Adrenal gland (tissue), 5 donors: ENCODE results near the gene DYNC1LI1.

Experiments
- CTCF ChIP-seq, 6 experiments: fragments of 450-650 bp in 4 of 6; fragments of 200-600 bp in 2 of 6; sonication (generic) in 1 of 6; IDR thresholded peaks; 1 replicate in 5 of 6; 2 replicates in 1 of 6; pipeline versions ENCODE4 v1.5.1 to v1.8.0; 2016 to 2021; ENCODE audit warnings: antibody characterized with exemption in 6 of 6, mild to moderate bottlenecking in 2 of 6, moderate library complexity in 1 of 6
- POLR2A ChIP-seq, 2 donors: fragments of 450-650 bp; IDR thresholded peaks; one replicate each; pipeline ENCODE4 v1.6.1; 2017; ENCODE audit warnings: antibody characterized with exemption in 2 of 2, mild to moderate bottlenecking in 2 of 2, moderate library complexity in 1 of 2
- donor health status: DM: no; HTN: no; CAD: no.

DNA sequence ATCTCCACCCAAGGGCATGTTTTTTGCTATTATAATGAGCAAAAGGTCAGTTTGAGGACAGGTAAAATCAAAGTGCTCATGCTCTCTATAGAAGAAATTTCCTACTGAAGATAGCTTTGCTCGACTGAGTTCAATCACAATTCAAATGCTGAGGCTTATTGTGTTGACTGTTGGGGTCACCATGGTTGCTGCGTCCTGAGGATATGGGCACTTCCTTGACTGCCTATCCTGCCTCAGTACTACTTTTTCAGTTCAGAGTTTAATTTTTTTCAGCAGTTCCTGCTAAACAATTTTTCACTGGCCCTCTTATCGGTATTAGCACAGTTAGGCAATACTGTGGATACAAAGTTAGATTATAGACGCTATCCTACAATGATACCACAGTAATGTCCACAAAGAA is 64.2 kb downstream of the DYNC1LI1 start:
- TF ChIP-seq CTCF (IDR thresholded peaks at IDR 0.05) (no peak), POLR2A (IDR thresholded peaks at IDR 0.05) (no peak)
